Astrocyte (in vitro differentiated cells and primary cell): ENCODE data around the gene STK40.

Source experiments
- CTCF ChIP-seq: IDR thresholded peaks from 2 replicates; pipeline ENCODE4 v1.5.1; 2011; ENCODE audit warnings: low read depth, mild to moderate bottlenecking, inconsistent platforms, low read length, moderate library complexity; ENCODE audit not compliant: insufficient read depth
- EZH2 ChIP-seq: IDR thresholded peaks from 2 replicates; pipeline ENCODE4 v1.6.1; 2012; ENCODE audit warnings: mild to moderate bottlenecking, low read length, inconsistent platforms; ENCODE audit not compliant: insufficient read depth

- TF ChIP-seq CTCF (no peak), EZH2 (no peak)
Observed at GRCh38 chr1:36350659-36351226, 35.0 kb downstream of the STK40 start.
